ENCODE data around the gene FAM181A.

DNA sequence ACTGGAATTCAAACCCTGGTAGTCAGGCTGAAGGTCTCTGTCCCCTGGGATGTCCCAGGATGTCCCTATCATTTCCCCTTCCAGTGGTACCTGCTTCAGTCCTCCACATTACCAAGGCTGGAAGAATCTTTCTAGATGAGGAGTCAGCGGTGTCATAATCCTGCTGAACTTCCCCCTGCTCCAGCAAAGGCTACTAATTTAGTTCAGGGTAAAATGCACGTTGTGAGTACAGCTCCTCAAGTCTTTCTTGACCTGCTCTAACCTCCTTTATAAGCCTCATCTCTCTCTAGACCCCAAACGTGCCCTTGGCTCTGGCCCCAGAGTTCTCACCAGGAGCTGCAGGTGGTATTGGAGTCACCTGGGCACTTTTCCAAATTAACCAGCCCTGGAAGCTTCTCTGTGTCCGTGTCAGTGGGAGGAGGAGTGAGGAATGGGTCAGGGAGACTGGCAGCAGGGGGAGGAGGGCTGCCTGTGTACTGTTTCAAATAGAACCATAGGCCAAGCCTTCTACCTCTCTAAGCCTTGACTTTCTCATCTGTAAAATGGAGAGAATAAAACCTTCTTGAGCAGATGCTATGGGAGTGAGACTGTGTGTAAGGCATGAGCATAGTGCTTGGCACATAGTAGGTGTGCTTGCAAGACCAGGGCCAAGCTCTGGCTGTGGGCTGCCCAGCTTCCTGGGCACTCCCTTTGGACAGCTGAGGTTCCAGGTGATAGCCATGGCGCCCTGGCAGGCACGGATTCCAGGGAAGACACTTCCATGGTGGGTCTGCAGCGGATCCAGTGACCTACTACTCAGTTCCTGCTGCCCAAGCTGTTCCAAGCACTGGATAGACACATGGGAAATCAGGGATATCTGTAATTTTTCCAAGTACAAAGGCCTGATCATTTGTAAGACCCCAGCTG is 24.7 kb downstream of the FAM181A start:
- TF ChIP-seq, protein P1, sequence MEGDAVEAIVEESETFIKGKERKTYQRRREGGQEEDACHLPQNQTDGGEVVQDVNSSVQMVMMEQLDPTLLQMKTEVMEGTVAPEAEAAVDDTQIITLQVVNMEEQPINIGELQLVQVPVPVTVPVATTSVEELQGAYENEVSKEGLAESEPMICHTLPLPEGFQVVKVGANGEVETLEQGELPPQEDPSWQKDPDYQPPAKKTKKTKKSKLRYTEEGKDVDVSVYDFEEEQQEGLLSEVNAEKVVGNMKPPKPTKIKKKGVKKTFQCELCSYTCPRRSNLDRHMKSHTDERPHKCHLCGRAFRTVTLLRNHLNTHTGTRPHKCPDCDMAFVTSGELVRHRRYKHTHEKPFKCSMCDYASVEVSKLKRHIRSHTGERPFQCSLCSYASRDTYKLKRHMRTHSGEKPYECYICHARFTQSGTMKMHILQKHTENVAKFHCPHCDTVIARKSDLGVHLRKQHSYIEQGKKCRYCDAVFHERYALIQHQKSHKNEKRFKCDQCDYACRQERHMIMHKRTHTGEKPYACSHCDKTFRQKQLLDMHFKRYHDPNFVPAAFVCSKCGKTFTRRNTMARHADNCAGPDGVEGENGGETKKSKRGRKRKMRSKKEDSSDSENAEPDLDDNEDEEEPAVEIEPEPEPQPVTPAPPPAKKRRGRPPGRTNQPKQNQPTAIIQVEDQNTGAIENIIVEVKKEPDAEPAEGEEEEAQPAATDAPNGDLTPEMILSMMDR (optimal IDR thresholded peaks at IDR 0.05 in 1 of 3, IDR thresholded peaks at IDR 0.05 in 1 of 3, conservative IDR thresholded peaks at IDR 0.05 in 1 of 3; ENCODE audit: extremely low read depth in 1 of 3, insufficient read depth in 2 of 3, low read length in 3 of 3), result no peak
- no peak for TF ChIP-seq EZH2 (IDR thresholded peaks at IDR 0.05; ENCODE audit: low read length)

All from keratinocyte (primary cell).